Measurements from ENCODE around the gene ITPR3. TPM values are rescaled to one million over a fixed set of nuclear protein-coding genes. Genes with fewer than 3 reads are reported as not detected.

Gene ITPR3
- total and polyA plus RNA-seq, 4 donors, result 0.49 to 2.8 (median 0.71) TPM

GRCh38 chr6:33668328-33668727 is 47.2 kb downstream of the ITPR3 start:
- 93% methylated on average over 8 of the region's 8 CpGs for WGBS

GRCh38 chr6:33668914-33669313 is 47.8 kb downstream of the ITPR3 start:
- 71% methylated on average over 17 of the region's 17 CpGs for WGBS
- H3K9ac ChIP-seq (ENCODE audit: low read depth in 1 of 2, low read length in 2 of 2), result no peak overlapping the region
- no peaks in the 10 kb centered on the region for H3K27me3 ChIP-seq (ENCODE audit: control insufficient read depth in 4 of 4, insufficient read depth in 4 of 4, low read length in 3 of 4)
- H3K36me3 ChIP-seq (ENCODE audit: control insufficient read depth in 4 of 4, insufficient read depth in 3 of 4, low read depth in 1 of 4, low read length in 3 of 4), result no peaks in the 10 kb centered on the region
- H3K27ac ChIP-seq (ENCODE audit: low read depth in 1 of 2, low read length in 2 of 2), result no peak overlapping the region
- DNase-seq (ENCODE audit: low spot score), result no peak
- H3K4me1 ChIP-seq (ENCODE audit: control insufficient read depth in 4 of 4, insufficient read depth in 4 of 4, low read length in 3 of 4), result no peaks in the 10 kb centered on the region
- H3K9me3 ChIP-seq (ENCODE audit: control insufficient read depth in 4 of 4, low read length in 3 of 4), result no peaks in the 10 kb centered on the region
- TF ChIP-seq HNF4A (conservative IDR thresholded peaks at IDR 0.05) (no peak), YY1 (IDR thresholded peaks at IDR 0.05) (no peak), EGR1 (IDR thresholded peaks at IDR 0.05; ENCODE audit: low read depth in 2 of 2) (no peak), RAD21 (IDR thresholded peaks at IDR 0.05) (no peak), SP1 (IDR thresholded peaks at IDR 0.05) (no peak), JUND (IDR thresholded peaks at IDR 0.05) (no peak), TAF1 (conservative IDR thresholded peaks at IDR 0.05) (no peak), HNF4G (IDR thresholded peaks at IDR 0.05) (no peak), ZBTB33 (IDR thresholded peaks at IDR 0.05) (no peak), GABPA (IDR thresholded peaks at IDR 0.05 in 1 of 2, conservative IDR thresholded peaks at IDR 0.05 in 1 of 2) (no peak), CTCF (IDR thresholded peaks at IDR 0.05; ENCODE audit: low read depth, low read length, missing input control) (no peak), REST (IDR thresholded peaks at IDR 0.05) (no peak), FOXA2 (IDR thresholded peaks at IDR 0.05) (no peak), MAX (IDR thresholded peaks at IDR 0.05) (no peak), FOXA1 (IDR thresholded peaks at IDR 0.05) (no peak), NR2F2 (IDR thresholded peaks at IDR 0.05) (no peak), RXRA (IDR thresholded peaks at IDR 0.05) (no peak), ATF3 (IDR thresholded peaks at IDR 0.05) (no peak)
- no peak overlapping the region for H3K4me3 ChIP-seq (ENCODE audit: low read depth in 1 of 3, low read length in 3 of 3)

More at GRCh38 chr6:33668328-33668727, 47.2 kb downstream of the ITPR3 start:
- Histone ChIP-seq H3K27ac (ENCODE audit: low read depth in 1 of 2, low read length in 2 of 2) (no peak overlapping the region), H3K4me3 (ENCODE audit: low read depth in 1 of 3, low read length in 3 of 3) (no peak overlapping the region), H3K9me3 (ENCODE audit: control insufficient read depth in 4 of 4, low read length in 3 of 4) (no peaks in the 10 kb centered on the region), H3K27me3 (ENCODE audit: control insufficient read depth in 4 of 4, insufficient read depth in 4 of 4, low read length in 3 of 4) (no peaks in the 10 kb centered on the region), H3K4me1 (ENCODE audit: control insufficient read depth in 4 of 4, insufficient read depth in 4 of 4, low read length in 3 of 4) (no peaks in the 10 kb centered on the region), H3K36me3 (ENCODE audit: control insufficient read depth in 4 of 4, insufficient read depth in 3 of 4, low read depth in 1 of 4, low read length in 3 of 4) (no peaks in the 10 kb centered on the region), H3K9ac (ENCODE audit: low read depth in 1 of 2, low read length in 2 of 2) (no peak overlapping the region)
- no peak for TF ChIP-seq FOXA1 (IDR thresholded peaks at IDR 0.05)
- no peak for TF ChIP-seq JUND (IDR thresholded peaks at IDR 0.05)
- no peak for TF ChIP-seq ATF3 (IDR thresholded peaks at IDR 0.05)
- no peak for TF ChIP-seq HNF4G (IDR thresholded peaks at IDR 0.05)
- no peak for TF ChIP-seq HNF4A (conservative IDR thresholded peaks at IDR 0.05)
- TF ChIP-seq RAD21 (IDR thresholded peaks at IDR 0.05), result no peak
- TF ChIP-seq EGR1 (IDR thresholded peaks at IDR 0.05; ENCODE audit: low read depth in 2 of 2), result no peak
- no peak for TF ChIP-seq YY1 (IDR thresholded peaks at IDR 0.05)
- no peak for TF ChIP-seq ZBTB33 (IDR thresholded peaks at IDR 0.05)
- TF ChIP-seq RXRA (IDR thresholded peaks at IDR 0.05), result no peak
- TF ChIP-seq GABPA (IDR thresholded peaks at IDR 0.05 in 1 of 2, conservative IDR thresholded peaks at IDR 0.05 in 1 of 2), result no peak
- TF ChIP-seq FOXA2 (IDR thresholded peaks at IDR 0.05), result no peak
- TF ChIP-seq SP1 (IDR thresholded peaks at IDR 0.05), result no peak
- no peak for DNase-seq (ENCODE audit: low spot score)
